Spinal cord (tissue), 10 donors: ENCODE measurements around the gene GLI3. TPM values are rescaled to one million over a fixed set of nuclear protein-coding genes. Genes with fewer than 3 reads are reported as not detected.

Experiments
- DNase-seq, 6 donors: peaks; one replicate each; pipeline versions ENCODE4 v3.0.0 to v3.0.0-alpha.2; 2013 to 2015; ENCODE audit warnings: low spot score in 6 of 6, low read depth in 4 of 6
- H3K27ac ChIP-seq: one replicate; pipeline ENCODE4 v1.5.1; 2013; ENCODE audit warnings: low read depth, low read length, control low read depth
- H3K27me3 ChIP-seq: one replicate; pipeline ENCODE4 v1.6.1; 2013; ENCODE audit warnings: low read length; ENCODE audit not compliant: control insufficient read depth, insufficient read depth
- H3K36me3 ChIP-seq: one replicate; pipeline ENCODE4 v1.6.1; 2013; ENCODE audit warnings: low read length; ENCODE audit not compliant: control insufficient read depth, insufficient read depth
- H3K4me1 ChIP-seq: one replicate; pipeline ENCODE4 v1.6.1; 2013; ENCODE audit warnings: low read length; ENCODE audit not compliant: control insufficient read depth, insufficient read depth
- H3K4me3 ChIP-seq: one replicate; pipeline ENCODE4 v1.5.1; 2013; ENCODE audit warnings: low read depth, low read length, control low read depth
- H3K9me3 ChIP-seq: one replicate; pipeline ENCODE4 v1.6.1; 2013; ENCODE audit warnings: low read length; ENCODE audit not compliant: control insufficient read depth, insufficient read depth
- WGBS: methylation state at CpG from one replicate; pipeline ENCODE4 v1.1.5; 2013; ENCODE audit warnings: missing lambda C conversion rate; ENCODE audit not compliant: insufficient coverage; 5-methylcytosine and 5-hydroxymethylcytosine counted together
- polyA plus RNA-seq, 2 donors: library from polyadenylated mRNA; unstranded; fragments of 120-200 nt; gene quantifications; one replicate each; pipeline ENCODE4 v1.2.1, GENCODE V29; 2013; ENCODE audit not compliant: insufficient read length in 2 of 2
- total RNA-seq, 2 donors: library from RNA; depleted of rRNA in 1 of 2; stranded (reverse); fragments of 120-200 nt in 1 of 2; fragments of >200 nt in 1 of 2; gene quantifications; one replicate each; pipeline versions ENCODE4 v1.2.3 to v1.2.4, GENCODE V29; 2013 to 2014
- donor health status: healthy.

The GLI3 gene
- total and polyA plus RNA-seq, 4 donors = 8.7 to 11.9 (median 10.1) TPM

GRCh38 chr7:42014625-42015618 lies 222.1 kb downstream of the GLI3 start:
- Histone ChIP-seq H3K4me1 (no peaks in the 10 kb centered on the region), H3K9me3 (no peaks in the 10 kb centered on the region), H3K27me3 (no peaks in the 10 kb centered on the region), H3K4me3 (no peak overlapping the region), H3K27ac (no peak overlapping the region), H3K36me3 (no peaks in the 10 kb centered on the region)
- no peak for DNase-seq
- 67% methylated on average over 4 of the region's 9 CpGs for WGBS

GRCh38 chr7:42012786-42013360 lies 224.1 kb downstream of the GLI3 start:
- WGBS = 81% methylated on average over 2 of the region's 5 CpGs

GRCh38 chr7:42012313-42012712 lies 224.7 kb downstream of the GLI3 start:
- Histone ChIP-seq H3K36me3 (no peaks in the 10 kb centered on the region), H3K27me3 (no peaks in the 10 kb centered on the region), H3K4me1 (no peaks in the 10 kb centered on the region), H3K27ac (no peak overlapping the region), H3K4me3 (no peak overlapping the region), H3K9me3 (no peaks in the 10 kb centered on the region)
- DNase-seq = peak in 1 of 6 donors; percentile 62
- 80% methylated on average over 2 of the region's 3 CpGs for WGBS

More at GRCh38 chr7:42012786-42013360, 224.1 kb downstream of the GLI3 start:
- Histone ChIP-seq H3K36me3 (no peaks in the 10 kb centered on the region), H3K4me1 (no peaks in the 10 kb centered on the region), H3K9me3 (no peaks in the 10 kb centered on the region), H3K4me3 (no peak overlapping the region), H3K27ac (no peak overlapping the region), H3K27me3 (no peaks in the 10 kb centered on the region)
- no peak for DNase-seq

- DNase-seq = no peak
- 88% methylated on average over 4 of the region's 10 CpGs for WGBS
Observed at GRCh38 chr7:42011846-42012245, 225.2 kb downstream of the GLI3 start.

GRCh38 chr7:42010751-42011150 lies 226.3 kb downstream of the GLI3 start:
- no peaks in the 10 kb centered on the region for H3K36me3 ChIP-seq
- H3K9me3 ChIP-seq = no peaks in the 10 kb centered on the region
- H3K4me3 ChIP-seq = no peak overlapping the region
- H3K27ac ChIP-seq = no peak overlapping the region
- DNase-seq = no peak
- H3K27me3 ChIP-seq = no peaks in the 10 kb centered on the region
- H3K4me1 ChIP-seq = no peaks in the 10 kb centered on the region

More at GRCh38 chr7:42011846-42012245, 225.2 kb downstream of the GLI3 start:
- H3K4me1 ChIP-seq = no peaks in the 10 kb centered on the region
- no peaks in the 10 kb centered on the region for H3K36me3 ChIP-seq
- no peak overlapping the region for H3K4me3 ChIP-seq
- H3K27ac ChIP-seq = no peak overlapping the region
- no peaks in the 10 kb centered on the region for H3K9me3 ChIP-seq
- H3K27me3 ChIP-seq = no peaks in the 10 kb centered on the region

GRCh38 chr7:42006801-42007513 lies 230.1 kb downstream of the GLI3 start:
- Histone ChIP-seq H3K4me3 (no peak overlapping the region), H3K27me3 (no peaks in the 10 kb centered on the region), H3K36me3 (no peaks in the 10 kb centered on the region), H3K27ac (no peak overlapping the region), H3K4me1 (no peaks in the 10 kb centered on the region), H3K9me3 (no peaks in the 10 kb centered on the region)
- no CpG with 5 or more reads among the region's 3 CpGs for WGBS
- DNase-seq = no peak

- no peak overlapping the region for H3K27ac ChIP-seq
- H3K9me3 ChIP-seq = no peaks in the 10 kb centered on the region
- DNase-seq = peak in 2 of 6 donors; percentile 50 to 73
Observed at GRCh38 chr7:42002654-42003053, 234.4 kb downstream of the GLI3 start.

GRCh38 chr7:41999736-42000283 lies 237.2 kb downstream of the GLI3 start:
- no peak for DNase-seq
- H3K4me1 ChIP-seq = no peaks in the 10 kb centered on the region
- H3K36me3 ChIP-seq = no peaks in the 10 kb centered on the region
- H3K9me3 ChIP-seq = no peaks in the 10 kb centered on the region
- H3K27me3 ChIP-seq = no peaks in the 10 kb centered on the region
- no peak overlapping the region for H3K4me3 ChIP-seq
- 86% methylated on average over 6 of the region's 6 CpGs for WGBS
- H3K27ac ChIP-seq = no peak overlapping the region

More at GRCh38 chr7:42002654-42003053, 234.4 kb downstream of the GLI3 start:
- Histone ChIP-seq H3K36me3 (no peaks in the 10 kb centered on the region), H3K4me1 (no peaks in the 10 kb centered on the region), H3K27me3 (no peaks in the 10 kb centered on the region), H3K4me3 (no peak overlapping the region)
- 40% methylated on average over 1 of the region's 2 CpGs for WGBS

- DNase-seq = no peak
- 57% methylated on average over 1 of the region's 2 CpGs for WGBS
- H3K27me3 ChIP-seq = no peaks in the 10 kb centered on the region
- H3K36me3 ChIP-seq = no peaks in the 10 kb centered on the region
- H3K4me3 ChIP-seq = no peak overlapping the region
- no peak overlapping the region for H3K27ac ChIP-seq
- H3K4me1 ChIP-seq = no peaks in the 10 kb centered on the region
- H3K9me3 ChIP-seq = no peaks in the 10 kb centered on the region
Observed at GRCh38 chr7:41998041-41998440, 239.0 kb downstream of the GLI3 start.
